GM18508 (cell line): ENCODE measurements around the gene BANP.

Experiments
- ATAC-seq: cut with Tn5 transposase; IDR thresholded peaks from one replicate; pipeline ENCODE4 v1.9.1; 2021; ENCODE audit warnings: moderate number of reproducible peaks; ENCODE audit not compliant: insufficient read depth, unreplicated experiment

Gene BANP

DNA sequence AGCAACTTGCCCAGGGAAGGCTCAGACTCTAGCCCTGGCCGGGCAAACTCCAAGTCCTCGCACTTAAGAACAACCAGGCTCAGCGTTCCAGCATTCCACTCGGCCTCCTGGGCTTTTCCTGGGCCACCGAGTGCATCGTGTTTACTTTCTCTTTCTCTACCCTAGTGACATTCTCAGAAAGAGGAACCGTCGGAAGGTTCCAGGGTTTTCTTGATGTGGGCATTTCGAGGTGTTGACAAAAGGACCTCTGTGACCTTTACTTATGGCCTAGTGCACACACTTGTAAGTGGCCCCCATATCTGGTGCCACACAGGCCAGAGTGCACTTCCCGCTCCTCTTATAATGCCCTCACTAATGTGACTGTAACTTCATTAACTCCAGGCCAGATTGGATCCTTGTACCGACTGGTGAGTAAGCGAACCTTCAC, 3.1 kb upstream of the BANP start:
- no peak for ATAC-seq

DNA sequence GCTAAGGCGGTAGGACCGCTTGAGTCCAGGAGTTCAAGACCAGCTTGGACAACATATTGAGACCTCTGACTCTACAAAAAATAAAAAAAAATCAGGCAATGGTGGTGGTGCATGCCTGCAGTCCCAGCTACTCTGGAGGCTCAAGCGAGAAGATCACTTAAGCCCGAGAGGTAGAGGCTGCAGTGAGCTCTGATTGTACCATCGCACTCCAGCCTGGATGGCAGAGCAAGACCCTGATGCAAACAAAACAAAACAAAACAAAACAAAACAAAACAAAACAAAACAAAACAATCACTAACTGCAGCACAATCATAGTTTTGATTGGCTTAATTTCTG, 2.5 kb upstream of the BANP start:
- no peak for ATAC-seq

DNA sequence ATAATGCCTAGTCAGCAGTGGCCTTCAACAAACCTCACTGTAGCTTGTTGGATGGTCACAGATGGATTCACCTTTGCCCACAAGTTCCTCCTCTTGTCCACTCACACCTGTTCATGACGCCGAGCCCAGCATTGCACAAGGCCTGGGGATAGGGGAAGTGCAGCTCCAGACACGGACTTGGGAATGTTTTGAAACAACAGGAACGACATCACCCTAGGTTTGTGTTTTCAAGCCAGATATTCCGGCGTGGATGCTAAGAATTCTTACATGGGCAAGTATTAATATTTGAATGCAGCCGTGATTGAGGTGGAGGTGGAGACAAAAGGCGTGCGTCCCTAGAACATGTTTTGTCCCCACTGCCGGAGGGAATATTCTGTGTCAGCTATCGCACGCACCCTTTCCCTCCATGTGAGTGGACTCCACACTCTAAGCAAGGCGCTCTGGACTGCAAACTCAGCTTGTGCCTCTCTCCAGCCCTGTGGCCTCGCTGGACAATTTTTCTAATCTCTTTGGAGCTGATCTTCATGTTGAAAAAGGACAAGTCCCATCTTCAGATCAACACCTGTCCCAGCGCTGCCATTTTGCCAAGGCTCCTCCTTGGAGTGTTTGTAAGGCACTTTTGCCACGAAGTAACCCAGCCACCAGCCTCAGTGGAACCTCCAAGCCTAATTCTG, 2.0 kb upstream of the BANP start:
- no peak for ATAC-seq

DNA sequence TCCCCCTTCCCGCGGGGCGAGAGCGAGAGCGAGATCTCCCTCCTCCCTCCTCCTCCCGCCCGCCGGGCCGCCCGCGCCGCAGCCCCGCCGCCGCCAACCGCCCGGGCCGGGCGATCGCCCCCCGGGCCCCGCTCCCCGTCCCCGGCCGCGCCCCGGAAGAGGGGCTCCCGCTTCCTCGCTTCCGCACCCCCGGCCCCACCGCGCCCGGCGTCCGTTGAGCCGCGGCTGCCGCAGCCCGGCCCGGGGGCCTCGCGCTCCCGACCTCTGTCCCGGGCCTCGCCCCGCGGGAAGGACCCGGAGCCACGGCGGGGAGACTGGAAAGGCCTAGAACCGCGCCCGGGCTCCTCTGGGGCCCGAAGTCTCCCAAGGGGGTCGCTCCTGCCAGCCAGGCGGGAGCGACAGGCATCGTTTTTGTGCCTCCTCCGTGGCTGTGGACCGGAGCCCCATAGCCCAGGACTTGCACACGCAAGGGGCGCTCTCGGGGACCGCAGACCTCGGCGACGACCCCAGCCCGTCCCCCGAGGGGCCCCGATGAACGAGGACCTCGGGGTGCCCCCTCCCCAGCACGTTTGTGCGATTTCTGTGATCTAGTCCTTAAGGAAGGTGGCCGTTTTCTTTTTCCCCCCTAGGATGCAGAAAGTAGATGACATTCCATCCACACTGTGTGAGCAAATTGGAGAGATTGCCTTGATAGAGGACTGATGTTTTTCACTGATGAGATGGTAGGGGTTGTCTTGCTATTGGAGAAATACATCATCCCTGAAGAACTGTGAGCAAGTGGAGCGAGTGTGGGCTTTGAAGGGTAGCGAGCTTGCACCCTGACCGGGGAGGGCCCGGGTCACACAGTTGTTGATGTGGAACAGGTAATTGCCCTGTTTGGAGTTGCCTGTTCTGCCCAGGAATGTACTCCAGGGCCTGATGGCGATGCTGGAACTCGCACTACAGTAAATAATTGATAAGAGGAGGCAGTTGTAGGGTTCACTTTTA, 611 bp downstream of the BANP start:
- no peak for ATAC-seq

DNA sequence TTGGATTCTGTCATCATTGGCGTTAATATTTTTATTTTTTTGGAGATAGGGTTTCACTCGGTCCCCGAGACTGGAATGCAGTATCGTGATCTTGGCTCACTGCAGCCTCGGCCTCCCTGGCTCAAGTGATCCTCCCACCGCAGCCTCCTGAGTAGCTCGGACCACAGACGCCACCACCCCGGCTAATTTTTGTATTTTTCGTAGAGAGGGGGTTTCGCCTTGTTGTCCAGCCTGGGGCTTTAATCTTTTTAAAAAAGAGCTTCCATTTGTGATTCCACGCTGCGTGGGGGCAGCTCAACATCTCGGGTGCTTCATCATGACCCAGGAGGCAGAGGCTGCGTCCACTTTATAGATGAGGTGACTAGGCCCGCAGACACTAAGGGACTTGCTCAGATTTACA, 1.5 kb downstream of the BANP start:
- ATAC-seq = no peak

DNA sequence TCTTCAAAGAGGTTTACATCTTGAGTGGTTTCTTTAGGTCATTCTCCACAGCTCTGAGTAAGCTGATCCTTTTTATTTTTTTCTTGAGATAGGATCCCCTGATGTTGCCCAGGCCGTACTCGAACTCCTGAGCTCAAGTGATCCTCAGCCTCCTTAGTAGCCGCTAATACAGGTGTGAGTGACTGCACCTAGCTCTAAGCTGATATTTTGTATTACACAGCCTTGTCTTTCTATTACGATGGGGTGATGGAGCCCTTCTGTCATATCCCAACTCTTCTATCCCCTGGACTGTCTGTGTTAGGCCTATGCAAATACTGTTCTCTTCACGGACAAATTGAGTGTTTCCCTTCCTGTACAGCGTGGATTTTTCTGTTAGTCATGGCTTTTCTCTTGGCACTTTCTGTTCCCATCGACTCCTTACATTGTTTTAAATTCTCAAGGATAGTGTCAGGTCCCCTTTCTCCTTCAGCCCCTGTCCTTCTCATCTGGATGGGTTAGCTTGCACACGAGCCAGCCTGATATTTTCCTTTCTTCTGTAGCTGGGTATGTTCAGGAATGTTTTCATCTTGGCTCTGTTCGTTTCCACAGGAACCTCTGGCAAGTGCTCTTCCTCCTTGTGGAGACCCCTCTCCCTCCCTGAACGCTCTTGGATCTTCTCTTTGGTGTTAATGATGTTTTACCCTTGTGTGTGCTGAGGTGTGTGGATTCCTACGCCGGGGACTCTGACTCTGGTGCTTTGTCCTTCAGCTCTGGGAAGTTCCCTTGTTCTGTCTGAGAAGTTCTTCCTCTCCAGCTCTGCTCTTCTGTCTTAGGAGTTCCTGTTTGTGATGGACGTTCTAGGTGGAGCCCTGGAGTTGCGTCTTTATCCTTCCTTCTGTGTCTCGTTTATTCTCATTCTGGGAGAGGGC, 2.3 kb downstream of the BANP start:
- no peak for ATAC-seq

DNA sequence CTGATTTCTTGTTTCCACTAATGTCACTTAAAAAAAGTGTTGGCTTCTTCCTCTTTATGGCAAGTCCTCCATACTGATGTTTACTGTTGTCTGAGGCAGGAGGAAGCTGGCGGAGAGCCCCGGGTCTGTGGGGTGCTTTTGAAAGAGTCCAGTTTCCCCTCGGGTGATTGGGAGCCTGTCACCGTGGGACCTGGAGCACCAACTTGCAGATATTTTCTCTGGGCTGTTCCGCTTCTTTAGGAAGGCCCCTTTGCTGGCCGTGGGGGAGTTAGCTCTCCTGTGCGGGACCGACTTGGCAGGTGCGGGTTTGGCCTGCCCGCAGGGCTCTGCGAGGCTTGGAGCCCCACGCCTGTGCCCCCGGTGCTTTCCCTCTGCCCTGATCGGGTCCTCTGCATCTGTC, 3.1 kb downstream of the BANP start:
- ATAC-seq = no peak

DNA sequence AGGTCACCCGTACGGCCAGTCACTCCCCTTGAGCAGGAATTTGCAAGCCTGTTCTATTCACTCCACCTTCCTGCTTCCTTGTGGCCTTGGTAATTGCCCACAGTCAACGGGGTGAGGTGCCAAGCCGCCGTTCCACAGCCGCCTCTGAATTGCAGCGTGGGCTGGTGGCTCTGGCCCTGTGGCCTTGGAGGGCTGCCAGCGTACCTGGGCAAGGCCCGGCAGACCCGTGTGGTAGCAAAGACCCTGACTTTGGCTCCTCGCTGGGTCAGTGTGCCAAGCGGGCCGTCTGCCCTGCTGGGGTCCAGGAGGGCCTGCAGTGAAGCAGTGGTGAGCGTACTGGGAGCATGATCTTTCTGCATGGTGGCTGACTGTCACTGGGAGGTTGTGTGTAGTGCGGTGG, 3.6 kb downstream of the BANP start:
- ATAC-seq = no peak

DNA sequence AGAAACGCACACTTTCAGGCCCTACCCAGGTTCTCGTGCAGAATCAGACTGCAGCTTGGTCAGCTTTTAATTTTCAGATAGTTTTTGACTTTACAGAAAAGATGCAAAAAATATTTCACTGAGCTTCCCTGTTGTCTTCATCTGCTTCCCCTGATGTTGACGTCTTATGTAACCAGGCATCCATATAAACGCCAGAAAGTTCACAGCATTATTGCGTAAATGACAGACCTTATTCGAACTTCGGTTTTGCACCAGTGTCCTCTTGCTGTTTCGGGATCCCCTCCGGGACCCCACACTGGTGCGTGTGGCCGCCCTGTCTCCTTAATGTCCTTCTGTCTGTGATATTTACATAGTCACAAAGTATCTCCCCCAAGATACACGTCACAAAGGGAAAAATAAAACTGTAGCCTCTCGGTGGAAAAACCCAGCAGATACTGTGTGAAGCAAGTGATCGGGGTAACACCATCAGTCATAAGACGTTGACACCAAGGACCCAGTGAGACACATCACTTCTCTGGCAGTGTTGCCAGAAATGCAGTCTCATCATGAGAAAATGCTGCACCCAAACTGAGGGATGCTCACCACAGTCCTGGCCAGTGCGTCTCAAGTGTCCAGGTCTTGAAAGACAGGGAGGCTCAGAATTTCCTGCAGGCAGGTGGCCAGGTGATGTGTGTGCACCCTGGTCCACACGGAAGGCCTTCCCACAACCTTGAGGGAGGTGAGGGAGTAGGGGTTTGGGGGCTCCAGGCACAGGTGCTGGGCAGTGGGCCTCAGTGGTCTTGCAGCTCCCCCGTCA, 4.3 kb downstream of the BANP start:
- ATAC-seq = no peak

DNA sequence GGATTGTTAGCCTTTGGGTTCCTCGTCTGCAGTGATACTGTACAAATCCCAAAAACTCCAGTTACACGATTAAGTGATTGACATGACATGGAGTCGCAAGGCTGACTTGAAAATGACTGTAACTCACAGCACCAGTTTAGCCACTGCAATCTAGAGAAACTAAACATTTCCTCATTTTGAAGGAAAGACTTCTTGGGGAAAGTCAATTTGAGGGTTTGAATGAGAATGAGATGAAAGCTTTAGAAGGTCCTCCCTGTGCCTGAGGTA, 4.8 kb downstream of the BANP start:
- no peak for ATAC-seq

DNA sequence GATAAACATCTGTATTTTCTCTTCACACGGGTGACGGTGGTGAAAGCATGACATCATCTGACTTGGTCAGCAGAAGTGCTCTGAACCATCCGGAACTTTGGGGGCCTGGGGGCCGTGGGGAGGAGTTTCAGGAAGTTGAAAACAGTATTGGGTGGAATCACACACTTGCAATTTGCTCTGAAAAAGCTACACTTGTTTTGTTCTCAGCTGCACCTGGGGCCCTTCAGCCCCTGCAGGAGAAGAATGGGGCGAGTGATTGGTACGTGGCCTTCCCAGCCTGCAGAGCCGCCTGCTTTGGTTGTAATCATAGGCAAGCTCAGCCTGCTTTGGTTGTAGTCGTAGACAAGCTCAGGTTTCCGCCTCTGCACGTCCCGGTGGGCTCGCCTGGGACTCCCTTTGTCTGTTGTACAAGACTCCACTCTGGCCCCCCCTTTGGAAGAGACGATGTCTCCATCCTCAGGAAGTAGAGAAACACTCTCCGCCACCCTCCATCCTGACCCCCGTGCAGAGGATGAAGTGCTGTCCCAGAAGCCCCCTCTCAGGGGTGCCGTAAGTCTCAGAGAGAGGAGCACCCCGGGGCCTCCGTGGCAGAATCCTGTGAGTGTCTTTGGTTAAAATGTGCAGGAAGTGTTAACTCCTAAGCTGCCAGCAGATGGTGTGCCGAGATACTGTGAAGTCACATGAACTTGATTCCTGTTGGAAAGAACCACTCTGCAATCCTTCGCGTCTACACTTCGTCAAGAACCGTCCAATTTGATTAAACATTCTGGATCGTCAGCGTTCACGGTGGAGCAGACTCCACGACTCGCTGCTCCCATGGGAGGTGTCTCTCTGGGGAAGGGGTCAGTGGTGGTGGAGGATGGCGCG, 5.4 kb downstream of the BANP start:
- no peak for ATAC-seq

DNA sequence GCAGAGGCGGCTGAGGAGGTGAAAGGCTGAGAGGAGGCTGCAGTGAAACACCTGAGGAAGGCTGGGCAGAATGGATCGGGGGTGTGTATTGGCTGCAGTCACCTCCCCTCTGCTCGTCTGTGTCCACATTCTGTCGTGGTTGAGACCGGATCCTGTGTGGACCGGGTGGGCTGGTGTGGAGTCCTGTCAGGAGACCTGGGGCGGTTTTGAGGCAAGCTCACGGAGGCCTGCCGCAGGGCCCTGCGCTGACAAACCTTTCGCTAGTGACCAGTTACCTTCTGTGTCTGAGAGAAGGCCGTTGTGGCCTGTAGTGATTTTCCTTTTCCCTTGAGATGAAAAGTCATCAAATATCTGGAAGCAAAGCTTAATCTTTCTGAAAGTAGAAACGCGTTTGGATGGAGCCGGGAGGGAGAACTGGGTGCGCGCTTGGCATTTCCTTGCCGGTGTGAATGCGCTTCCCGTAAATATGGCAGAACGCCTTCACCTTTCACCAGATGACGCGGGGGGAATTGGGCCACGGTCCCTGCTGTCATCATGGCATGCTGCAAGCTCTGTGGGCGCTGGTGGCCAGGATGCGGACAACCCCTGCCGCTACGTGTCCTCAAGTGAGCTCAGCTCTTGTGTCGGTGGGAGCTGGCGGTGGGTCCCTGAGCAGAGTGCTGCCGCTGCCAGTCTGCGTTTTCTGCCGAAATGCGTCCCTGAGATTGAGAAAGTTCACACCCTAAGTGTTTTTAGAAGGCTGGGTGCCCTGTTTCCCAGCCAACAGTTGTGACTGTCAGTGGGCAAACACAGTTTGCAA, 6.3 kb downstream of the BANP start:
- ATAC-seq = no peak

DNA sequence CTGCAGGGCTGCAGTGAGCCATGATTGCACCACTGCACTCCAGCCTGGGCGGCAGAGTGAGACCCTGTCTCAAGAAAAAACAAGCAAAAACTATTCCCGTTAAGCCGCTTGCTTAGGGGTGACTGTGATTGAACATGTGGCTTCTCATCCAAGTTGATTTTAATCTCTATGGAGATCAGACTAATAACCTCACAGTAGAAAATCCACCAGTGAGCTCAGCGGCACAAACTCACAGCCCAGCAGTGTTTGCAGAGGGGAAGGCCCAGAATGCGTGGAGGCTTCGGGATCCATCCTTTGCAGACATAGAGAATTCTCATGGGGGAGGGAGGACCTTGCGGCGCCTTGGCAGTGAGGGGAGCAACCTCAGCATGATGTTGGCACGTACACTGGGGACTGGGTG, 7.4 kb downstream of the BANP start:
- ATAC-seq = no peak

DNA sequence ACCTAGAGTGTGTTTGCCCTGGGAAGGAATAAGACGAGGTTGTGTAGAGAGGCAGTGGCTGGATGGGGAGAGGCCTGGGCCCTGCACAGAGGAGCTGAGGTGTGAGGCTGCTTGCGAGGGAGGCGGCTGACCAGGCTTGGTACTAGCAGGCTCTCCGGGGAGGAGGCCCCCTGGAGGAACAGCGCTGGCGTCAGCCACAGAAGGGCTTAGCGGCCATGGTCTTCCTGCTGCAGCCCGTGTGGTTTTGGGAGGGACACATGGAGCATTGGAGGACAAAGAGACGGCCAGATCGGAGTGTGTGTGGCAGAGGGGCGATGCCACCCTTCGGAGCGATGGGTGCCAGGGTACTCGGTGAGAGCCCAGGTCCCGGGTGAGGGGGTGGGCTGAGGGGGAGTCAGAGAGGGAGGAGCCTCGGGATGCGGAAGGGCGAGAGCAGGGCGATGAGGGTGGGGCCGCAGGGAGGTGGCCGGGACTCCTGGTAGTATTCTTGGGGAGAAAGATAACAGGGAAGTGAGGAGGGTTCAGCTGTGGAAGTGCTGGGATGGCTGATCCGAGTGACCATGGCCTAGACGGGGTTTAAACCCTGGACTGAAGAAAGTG, 8.3 kb downstream of the BANP start:
- no peak for ATAC-seq

DNA sequence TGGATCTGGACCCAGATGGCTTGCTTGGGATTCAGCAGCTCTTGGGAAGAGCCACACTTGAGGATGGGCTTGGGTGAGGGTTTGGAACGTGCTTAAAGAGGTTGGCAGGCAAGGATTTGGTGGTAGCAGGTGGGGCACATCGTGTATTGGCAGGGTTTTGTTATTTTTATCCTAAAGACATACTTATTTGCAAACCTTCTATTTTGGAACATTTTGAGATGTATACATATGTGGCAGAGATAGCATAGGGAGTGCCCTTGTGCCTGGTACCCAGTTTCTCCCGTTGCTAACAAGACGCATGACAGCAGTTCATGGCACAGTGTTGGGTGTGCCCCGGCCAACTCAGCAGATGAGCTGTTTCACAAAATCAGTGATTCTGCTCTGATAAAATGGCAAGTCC, 9.1 kb downstream of the BANP start:
- no peak for ATAC-seq

DNA sequence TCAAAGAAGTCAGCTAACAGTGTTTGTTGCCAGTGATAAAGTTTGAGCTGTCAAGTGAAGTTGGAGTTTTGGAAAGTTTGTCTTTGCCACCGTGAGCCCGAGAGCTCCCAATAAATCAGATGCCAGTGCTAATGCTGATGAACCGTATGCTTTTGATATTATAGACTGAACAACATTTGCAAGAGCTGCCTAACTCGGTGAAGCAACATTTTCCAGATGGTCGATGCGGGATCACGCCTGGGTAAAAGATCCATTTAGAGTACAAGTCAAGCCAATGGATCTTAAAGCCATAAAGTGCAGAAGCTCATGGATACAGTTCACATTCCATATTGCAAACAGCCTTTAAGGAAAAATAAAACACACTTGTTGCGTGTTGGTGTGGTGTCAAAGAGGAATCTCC, 9.6 kb downstream of the BANP start:
- no peak for ATAC-seq

DNA sequence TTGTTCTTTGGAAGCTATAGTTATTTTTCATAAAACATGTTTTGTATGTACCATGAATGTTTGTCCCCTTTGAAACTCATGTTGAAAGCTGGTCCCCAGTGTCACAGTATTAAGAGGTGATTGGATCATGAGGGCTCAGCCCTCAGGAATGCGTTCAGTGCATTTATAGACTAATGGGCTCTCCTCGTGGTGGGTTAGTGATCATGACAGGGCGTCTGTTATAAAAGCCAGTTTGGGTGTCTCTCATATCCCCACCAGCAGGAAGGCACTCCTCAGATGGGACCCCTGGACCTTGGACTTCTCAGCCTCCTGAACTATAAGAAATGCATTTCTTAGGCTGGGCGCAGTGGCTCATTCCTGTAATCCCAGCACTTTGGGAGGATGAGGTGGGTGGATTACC, 10.4 kb downstream of the BANP start:
- no peak for ATAC-seq

DNA sequence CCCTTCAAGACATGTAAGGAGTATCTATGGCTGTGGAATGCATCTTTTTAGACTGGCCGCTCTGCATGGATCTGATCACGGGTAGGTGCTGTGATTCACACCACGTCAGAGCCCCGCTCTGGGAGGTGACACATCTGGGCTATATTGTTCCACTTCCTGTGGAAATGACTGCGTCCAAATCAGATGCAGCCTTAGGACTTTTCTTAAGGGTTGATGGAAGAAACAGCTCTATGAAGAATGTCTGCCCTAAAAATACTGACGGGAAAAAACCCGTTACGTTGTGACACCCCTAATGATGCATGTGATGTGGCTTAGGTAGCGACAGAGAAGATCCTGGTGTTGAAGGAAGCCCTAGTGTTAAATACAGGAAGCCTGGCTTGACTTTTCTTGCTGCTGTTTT, 12.2 kb downstream of the BANP start:
- ATAC-seq = no peak
